ENCODE results near the gene ARHGEF17.
A peak's percentile ranks its signal among the peaks of the same experiment; 100 is the strongest.

The ARHGEF17 gene

GRCh38 chr11:73331138-73331916 lies 23.3 kb downstream of the ARHGEF17 start:
- DNase-seq (ENCODE audit: low read depth in 3 of 3) = no peak

- DNase-seq (ENCODE audit: low read depth in 3 of 3) = no peak
Observed at GRCh38 chr11:73333173-73333572, 25.1 kb downstream of the ARHGEF17 start.

- DNase-seq (ENCODE audit: low read depth in 3 of 3) = no peak
Observed at GRCh38 chr11:73333640-73334383, 25.7 kb downstream of the ARHGEF17 start.

- no peak for DNase-seq (ENCODE audit: low read depth in 3 of 3)
Observed at GRCh38 chr11:73334384-73335203, 26.5 kb downstream of the ARHGEF17 start.

- DNase-seq (ENCODE audit: low read depth in 3 of 3) = peak; percentile 59 to 78 (median 60)
Observed at GRCh38 chr11:73335204-73335923, 27.3 kb downstream of the ARHGEF17 start.

GRCh38 chr11:73337846-73338245 lies 29.8 kb downstream of the ARHGEF17 start:
- no peak for DNase-seq (ENCODE audit: low read depth in 3 of 3)

GRCh38 chr11:73338279-73338678 lies 30.2 kb downstream of the ARHGEF17 start:
- DNase-seq (ENCODE audit: low read depth in 3 of 3) = no peak

- no peak for DNase-seq (ENCODE audit: low read depth in 3 of 3)
Observed at GRCh38 chr11:73340164-73340563, 32.1 kb downstream of the ARHGEF17 start.

GRCh38 chr11:73342633-73343032 lies 34.6 kb downstream of the ARHGEF17 start:
- DNase-seq (ENCODE audit: low read depth in 3 of 3) = no peak

- no peak for DNase-seq (ENCODE audit: low read depth in 3 of 3)
Observed at GRCh38 chr11:73343076-73343873, 35.2 kb downstream of the ARHGEF17 start.

- DNase-seq (ENCODE audit: low read depth in 3 of 3) = no peak
Observed at GRCh38 chr11:73344191-73344607, 36.1 kb downstream of the ARHGEF17 start.

- DNase-seq (ENCODE audit: low read depth in 3 of 3) = no peak
Observed at GRCh38 chr11:73345481-73346160, 37.5 kb downstream of the ARHGEF17 start.

GRCh38 chr11:73346186-73346935 lies 38.3 kb downstream of the ARHGEF17 start:
- no peak for DNase-seq (ENCODE audit: low read depth in 3 of 3)

- DNase-seq (ENCODE audit: low read depth in 3 of 3) = no peak
Observed at GRCh38 chr11:73347067-73347466, 39.0 kb downstream of the ARHGEF17 start.

- no peak for DNase-seq (ENCODE audit: low read depth in 3 of 3)
Observed at GRCh38 chr11:73348838-73349237, 40.8 kb downstream of the ARHGEF17 start.

GRCh38 chr11:73349633-73350032 lies 41.6 kb downstream of the ARHGEF17 start:
- DNase-seq (ENCODE audit: low read depth in 3 of 3) = no peak

GRCh38 chr11:73350908-73351636 lies 43.0 kb downstream of the ARHGEF17 start:
- DNase-seq (ENCODE audit: low read depth in 3 of 3) = peak; percentile 12 to 35 (median 32)

- no peak for DNase-seq (ENCODE audit: low read depth in 3 of 3)
Observed at GRCh38 chr11:73353422-73353821, 45.3 kb downstream of the ARHGEF17 start.

- DNase-seq (ENCODE audit: low read depth in 3 of 3) = no peak
Observed at GRCh38 chr11:73355109-73355508, 47.0 kb downstream of the ARHGEF17 start.

All from stimulated activated CD4-positive, alpha-beta T cell treated with anti-CD3 and anti-CD28 coated beads, TNF-alpha, amount 100 ng/mL, for 24 hours (primary cell).